Kidney (tissue), 14 donors: ENCODE data around the gene FAR2. TPM values are rescaled to one million over a fixed set of nuclear protein-coding genes. Genes with fewer than 3 reads are reported as not detected.
"Not testable (repeated sequence)": the region's sequence is repeated elsewhere in the genome, so short reads cannot be mapped to it uniquely, and the experiment has no call there.

Source experiments
- DNase-seq, 5 donors: peaks; one replicate each; pipeline ENCODE4 v3.0.0-alpha.2; 2013 to 2020
- FAIRE-seq: peaks from 2 replicates; lab custom pipeline; 2012; peaks lifted over from hg19 to GRCh38; lab: Jason Lieb, UNC
- H3K27ac ChIP-seq, 2 donors: one replicate each; pipeline ENCODE4 v1.7.0; 2013; ENCODE audit warnings: low read depth in 2 of 2, low read length in 2 of 2, inconsistent platforms in 1 of 2
- H3K27me3 ChIP-seq: one replicate; pipeline ENCODE4 v1.7.1; 2013; ENCODE audit warnings: low read length, inconsistent platforms; ENCODE audit not compliant: control insufficient read depth, insufficient read depth
- H3K36me3 ChIP-seq, 3 donors: one replicate each; pipeline versions ENCODE4 v1.7.0 to v1.7.1; 2013; ENCODE audit warnings: low read length in 3 of 3, control low read depth in 1 of 3, inconsistent platforms in 1 of 3; ENCODE audit not compliant: insufficient read depth in 3 of 3, control insufficient read depth in 2 of 3
- H3K4me1 ChIP-seq, 3 donors: one replicate each; pipeline versions ENCODE4 v1.7.0 to v1.7.1; 2013; ENCODE audit warnings: low read length in 3 of 3, inconsistent platforms in 1 of 3, low read depth in 1 of 3; ENCODE audit not compliant: control insufficient read depth in 2 of 3, insufficient read depth in 2 of 3
- H3K4me3 ChIP-seq, 3 donors: one replicate each; pipeline versions ENCODE4 v1.7.0 to v1.8.1; 2013; ENCODE audit warnings: low read length in 3 of 3, control low read depth in 1 of 3, inconsistent platforms in 1 of 3
- H3K9ac ChIP-seq, 3 donors: one replicate each; pipeline versions ENCODE4 v1.7.0 to v1.7.1; 2013; ENCODE audit warnings: low read length in 3 of 3, control low read depth in 1 of 3, inconsistent platforms in 1 of 3
- H3K9me3 ChIP-seq, 3 donors: one replicate each; pipeline versions ENCODE4 v1.7.0 to v1.7.1; 2013; ENCODE audit warnings: low read length in 3 of 3, control low read depth in 1 of 3, inconsistent platforms in 1 of 3; ENCODE audit not compliant: control insufficient read depth in 2 of 3, insufficient read depth in 1 of 3
- intact Hi-C: fragments of 100-400 bp; cut with DNase I; formaldehyde crosslinking; loops from one replicate; pipeline ENCODE4 v1.11.1; 2022
- polyA plus RNA-seq: library from polyadenylated mRNA; stranded (reverse); fragments of 350-450 nt; fragmentation: Illumina TruSeq; extraction: RNeasy Lipid Tissue Mini Kit (QIAGEN cat#74804); gene quantifications from one replicate; pipeline ENCODE4 v1.2.3, GENCODE V29; 2014; ENCODE audit warnings: low read depth, low replicate concordance; ENCODE audit not compliant: insufficient read depth
- total RNA-seq: library from RNA; stranded (reverse); fragmentation: NEBNext Ultra II Directional; extraction: Animal tissue kit (Norgen Biotek cat#: 25700); gene quantifications from one replicate; pipeline ENCODE4 v1.2.1, GENCODE V29; 2021
- TF ChIP-seq, protein P1 (sequence below): IDR thresholded peaks from 3 replicates; pipeline ENCODE4 v1.5.1; 2012; ENCODE audit warnings: mild to moderate bottlenecking, moderate library complexity, borderline replicate concordance; ENCODE audit not compliant: insufficient read depth; ENCODE audit errors: extremely low read depth
- donor health status: control.
- donor health status: control.
- donor health status: control.
- donor health status: control.
- donor health status: control.
- donor health status: DM: yes; HTN: yes; CAD: no.
- donor health status: Normal renal cell carcinoma (clear cell type).

Gene FAR2
- total and polyA plus RNA-seq, 2 donors from 2014 or later = 3.1 to 11.5 TPM

DNA sequence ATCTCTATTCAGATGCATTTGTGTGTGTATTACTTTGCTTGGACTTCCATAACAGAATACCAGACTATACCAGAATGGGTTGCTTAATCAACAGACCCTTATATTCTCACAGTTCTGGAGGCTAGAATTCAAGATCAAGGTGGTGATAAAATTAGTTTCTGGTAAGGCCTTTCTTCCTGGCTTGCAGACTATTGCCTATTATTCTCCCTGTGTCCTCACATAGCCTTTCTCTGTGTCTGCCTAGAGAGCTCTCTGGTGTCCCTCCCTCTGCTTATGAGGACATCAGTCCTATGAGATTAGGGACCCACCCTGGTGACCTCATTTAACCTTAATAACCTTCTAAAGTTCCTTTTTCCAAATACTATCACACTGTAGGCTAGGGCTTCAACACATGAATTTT is 106.0 kb downstream of the FAR2 start:
- FAIRE-seq (no peak), DNase-seq (no peak)
- Histone ChIP-seq H3K4me1 (no peaks in the 10 kb centered on the region), H3K9ac (no peak overlapping the region), H3K4me3 (no peak overlapping the region), H3K36me3 (no peaks in the 10 kb centered on the region), H3K27me3 (no peaks in the 10 kb centered on the region), H3K27ac (no peak overlapping the region), H3K9me3 (no peaks in the 10 kb centered on the region)
- intact Hi-C loops = no loop called here
- TF ChIP-seq, protein P1, sequence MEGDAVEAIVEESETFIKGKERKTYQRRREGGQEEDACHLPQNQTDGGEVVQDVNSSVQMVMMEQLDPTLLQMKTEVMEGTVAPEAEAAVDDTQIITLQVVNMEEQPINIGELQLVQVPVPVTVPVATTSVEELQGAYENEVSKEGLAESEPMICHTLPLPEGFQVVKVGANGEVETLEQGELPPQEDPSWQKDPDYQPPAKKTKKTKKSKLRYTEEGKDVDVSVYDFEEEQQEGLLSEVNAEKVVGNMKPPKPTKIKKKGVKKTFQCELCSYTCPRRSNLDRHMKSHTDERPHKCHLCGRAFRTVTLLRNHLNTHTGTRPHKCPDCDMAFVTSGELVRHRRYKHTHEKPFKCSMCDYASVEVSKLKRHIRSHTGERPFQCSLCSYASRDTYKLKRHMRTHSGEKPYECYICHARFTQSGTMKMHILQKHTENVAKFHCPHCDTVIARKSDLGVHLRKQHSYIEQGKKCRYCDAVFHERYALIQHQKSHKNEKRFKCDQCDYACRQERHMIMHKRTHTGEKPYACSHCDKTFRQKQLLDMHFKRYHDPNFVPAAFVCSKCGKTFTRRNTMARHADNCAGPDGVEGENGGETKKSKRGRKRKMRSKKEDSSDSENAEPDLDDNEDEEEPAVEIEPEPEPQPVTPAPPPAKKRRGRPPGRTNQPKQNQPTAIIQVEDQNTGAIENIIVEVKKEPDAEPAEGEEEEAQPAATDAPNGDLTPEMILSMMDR = no peak

DNA sequence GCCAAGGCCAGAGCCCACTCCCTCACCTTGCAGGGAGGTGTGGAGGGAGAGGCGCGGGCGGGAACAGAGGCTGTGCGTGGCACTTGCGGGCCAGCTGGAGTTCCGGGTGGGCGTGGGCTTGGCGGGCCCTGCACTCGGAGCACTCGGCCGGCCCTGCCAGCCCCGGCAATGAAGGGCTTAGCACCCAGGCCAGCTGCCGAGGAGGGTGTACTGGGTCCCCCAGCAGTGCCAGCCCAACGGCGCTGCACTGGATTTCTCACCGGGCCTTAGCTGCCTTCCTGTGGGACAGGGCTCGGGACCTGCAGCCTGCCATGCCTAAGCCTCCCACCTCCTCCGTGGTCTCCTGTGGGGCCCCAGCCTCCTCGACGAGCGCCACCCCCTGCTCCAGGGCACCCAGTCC is 107.5 kb downstream of the FAR2 start:
- TF ChIP-seq, protein P1 = no peak
- intact Hi-C loops = no loop called here
- no peaks in the 10 kb centered on the region for H3K36me3 ChIP-seq
- no peak for DNase-seq
- no peak for FAIRE-seq
- no peak overlapping the region for H3K9ac ChIP-seq
- no peaks in the 10 kb centered on the region for H3K9me3 ChIP-seq
- H3K27ac ChIP-seq = no peak overlapping the region
- H3K27me3 ChIP-seq = no peaks in the 10 kb centered on the region
- H3K4me1 ChIP-seq = no peaks in the 10 kb centered on the region
- no peak overlapping the region for H3K4me3 ChIP-seq

- H3K27ac ChIP-seq, H3K27me3 ChIP-seq, H3K9ac ChIP-seq, H3K4me1 ChIP-seq, intact Hi-C loops, H3K36me3 ChIP-seq, H3K9me3 ChIP-seq, FAIRE-seq, DNase-seq, H3K4me3 ChIP-seq: not testable (repeated sequence)
Measured at GRCh38 chr12:29257687-29258086, 108.6 kb downstream of the FAR2 start.

- no peak for FAIRE-seq
- H3K9ac ChIP-seq = no peak overlapping the region
- H3K4me1 ChIP-seq = no peaks in the 10 kb centered on the region
- no peak overlapping the region for H3K4me3 ChIP-seq
- intact Hi-C loops = no loop called here
- H3K27ac ChIP-seq = no peak overlapping the region
- no peaks in the 10 kb centered on the region for H3K36me3 ChIP-seq
- no peaks in the 10 kb centered on the region for H3K9me3 ChIP-seq
- TF ChIP-seq, protein P1 = no peak
- no peaks in the 10 kb centered on the region for H3K27me3 ChIP-seq
- DNase-seq = no peak
Measured at GRCh38 chr12:29264424-29264823, 115.3 kb downstream of the FAR2 start.
